TTC549 (cell line): ENCODE measurements around the gene INKA1.
"Not testable (repeated sequence)": the region's sequence is repeated elsewhere in the genome, so short reads cannot be mapped to it uniquely, and the experiment has no call there.

ENCODE experiments used
- FAIRE-seq: peaks from 2 replicates; lab custom pipeline; 2012; peaks lifted over from hg19 to GRCh38; lab: Jason Lieb, UNC

INKA1 gene

DNA sequence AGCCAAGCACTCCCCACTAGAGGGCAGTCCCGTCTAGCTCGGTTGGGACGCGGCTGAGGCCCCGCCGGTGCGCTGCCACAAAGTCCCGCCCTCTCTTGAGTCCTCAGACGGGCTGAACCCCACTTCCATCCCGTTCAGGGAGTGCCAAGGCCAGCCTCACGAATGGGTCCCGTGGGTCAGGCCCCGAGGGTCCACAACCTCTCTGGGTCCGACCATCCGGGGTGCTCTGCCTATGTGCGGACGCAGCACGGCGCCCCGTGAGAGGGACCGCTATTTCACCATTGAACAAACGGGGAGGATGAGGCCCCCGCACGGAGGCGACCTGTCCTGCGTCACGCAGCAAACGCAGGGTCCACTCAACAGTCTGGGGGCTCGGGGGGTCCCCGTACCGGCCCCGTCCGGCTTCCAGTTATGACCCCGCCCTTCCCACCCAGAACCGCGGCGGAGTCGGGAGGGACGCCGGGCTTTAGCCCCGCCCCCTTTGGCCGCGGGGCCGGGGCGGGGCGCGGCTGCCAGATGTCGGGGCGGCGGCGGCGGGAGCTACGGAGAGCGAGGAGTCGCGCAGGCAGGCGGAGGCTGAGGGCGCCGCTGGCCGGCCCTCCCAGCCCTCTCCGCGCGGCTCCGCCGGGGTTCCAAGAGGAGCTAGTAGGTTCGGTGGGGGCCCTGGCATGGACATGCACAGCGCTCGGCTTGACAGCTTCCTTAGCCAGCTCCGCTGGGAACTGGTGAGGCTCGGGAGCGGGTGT lies at the start of gene INKA1:
INKA1 (plus strand) TSS at position 543 of the 746 bp plus-strand sequence; CDS start at position 675, 132 bp downstream.
- no peak for FAIRE-seq

DNA sequence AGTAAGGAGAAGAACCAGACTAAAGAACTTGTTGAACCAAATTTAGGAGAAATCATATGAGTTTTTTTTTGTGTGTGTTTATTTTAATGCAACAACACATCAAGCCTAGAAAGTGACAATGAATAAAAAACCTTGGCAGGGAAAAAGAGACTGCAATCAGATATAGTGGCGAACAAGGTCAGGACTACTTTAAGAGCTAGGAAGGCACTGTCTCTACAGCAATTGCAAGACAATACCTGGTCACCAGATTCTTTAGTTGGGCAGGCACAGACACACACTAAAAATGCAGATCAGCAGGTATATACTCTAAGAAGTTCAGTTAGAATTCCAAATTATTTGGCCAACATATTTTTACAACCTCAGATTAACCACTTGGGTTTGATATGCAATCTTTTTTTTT lies 48.5 kb upstream of the INKA1 start:
- FAIRE-seq = no peak

DNA sequence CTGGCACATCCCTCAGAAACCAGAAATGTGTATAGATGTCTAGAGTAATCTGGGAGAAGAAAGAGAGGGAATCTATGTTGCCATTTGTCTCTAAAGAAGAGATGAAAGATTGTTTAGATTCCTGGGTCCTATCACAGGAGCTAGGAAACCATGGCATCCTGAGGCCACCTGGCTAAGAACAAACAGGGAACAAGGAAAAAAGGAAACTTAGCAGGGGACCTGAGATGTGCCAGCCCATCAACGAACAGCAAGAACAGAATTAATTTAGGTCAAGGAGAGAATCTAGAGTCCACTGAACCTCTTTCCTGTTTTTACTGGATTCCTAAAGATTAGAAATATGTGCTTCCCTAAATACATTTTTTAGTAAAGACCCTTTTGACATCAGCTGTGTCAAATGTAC lies 47.0 kb upstream of the INKA1 start:
- no peak for FAIRE-seq

DNA sequence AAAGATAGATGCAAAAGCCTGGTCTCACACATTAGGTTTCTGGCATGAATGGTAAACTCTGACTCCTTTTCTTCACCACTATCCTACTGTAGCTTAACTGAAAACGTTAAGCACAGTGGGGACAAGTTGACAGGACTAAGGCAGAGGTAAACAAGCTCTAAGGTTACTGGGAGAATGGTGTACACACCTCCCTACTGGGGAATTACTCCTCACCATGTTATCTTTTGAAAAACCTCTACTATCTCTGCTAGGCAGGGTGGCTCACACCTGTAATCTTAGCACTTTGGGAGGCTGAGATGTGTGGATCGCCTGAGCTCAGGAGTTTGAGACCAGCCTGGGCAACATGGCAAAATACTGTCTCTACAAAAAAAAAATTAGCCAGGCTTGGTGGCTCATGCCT lies 45.9 kb upstream of the INKA1 start:
- FAIRE-seq = no peak

DNA sequence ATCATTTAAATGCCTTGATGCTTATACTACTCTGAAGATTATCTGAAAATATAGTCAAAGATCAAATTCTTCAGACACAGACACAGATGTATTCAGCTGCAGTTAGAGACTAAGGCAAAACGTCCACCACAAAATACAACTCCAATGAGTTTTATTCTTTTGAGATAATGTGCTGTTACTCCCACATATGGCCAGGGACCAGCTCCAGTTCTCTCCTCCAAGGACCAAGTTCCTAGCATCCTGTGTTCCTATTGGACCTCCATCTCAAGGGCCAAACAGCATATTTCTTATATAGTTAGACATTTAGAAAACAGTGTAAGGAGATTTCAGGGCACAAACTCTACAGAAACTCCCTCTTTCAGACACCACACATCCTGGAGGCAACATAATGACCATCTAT lies 43.8 kb upstream of the INKA1 start:
- FAIRE-seq = no peak

DNA sequence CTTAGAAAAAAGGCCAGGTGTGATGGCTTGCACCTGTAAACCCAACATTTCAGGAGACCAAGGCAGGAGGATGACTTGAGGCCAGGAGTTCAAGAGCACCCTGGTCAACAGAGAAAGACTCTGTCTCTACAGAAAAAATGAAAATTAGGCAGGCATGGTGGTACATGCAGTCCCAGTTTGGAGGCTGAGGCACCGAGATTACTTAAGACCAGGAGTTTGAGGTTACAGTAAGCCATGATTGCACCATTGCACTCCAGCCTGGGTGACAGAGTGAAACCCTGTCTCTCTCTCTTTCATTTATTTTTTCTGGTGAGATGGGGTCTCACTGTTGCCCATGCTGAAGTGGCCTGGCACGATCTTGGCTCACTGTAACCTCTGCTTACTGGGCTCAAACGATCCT lies 41.4 kb upstream of the INKA1 start:
- FAIRE-seq = no peak

DNA sequence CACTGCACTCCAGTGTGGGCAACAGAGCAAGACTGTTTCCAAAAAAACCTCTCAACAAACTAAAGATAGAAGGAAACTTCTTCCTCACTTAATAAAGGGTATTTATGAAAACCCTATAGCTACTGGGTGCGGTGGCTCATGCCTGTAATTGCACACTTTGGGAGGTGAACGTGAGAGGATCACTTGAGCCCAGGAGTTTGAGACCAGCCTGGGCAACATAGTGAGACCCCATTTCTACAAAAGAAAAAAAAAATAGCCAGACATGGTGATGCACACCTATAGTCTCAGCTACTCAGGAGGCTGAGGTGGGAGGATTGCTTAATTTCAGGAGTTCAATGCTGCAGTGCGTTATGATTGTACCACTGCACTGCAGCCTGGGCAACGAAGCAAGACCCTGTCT lies 39.1 kb upstream of the INKA1 start:
- no peak for FAIRE-seq

DNA sequence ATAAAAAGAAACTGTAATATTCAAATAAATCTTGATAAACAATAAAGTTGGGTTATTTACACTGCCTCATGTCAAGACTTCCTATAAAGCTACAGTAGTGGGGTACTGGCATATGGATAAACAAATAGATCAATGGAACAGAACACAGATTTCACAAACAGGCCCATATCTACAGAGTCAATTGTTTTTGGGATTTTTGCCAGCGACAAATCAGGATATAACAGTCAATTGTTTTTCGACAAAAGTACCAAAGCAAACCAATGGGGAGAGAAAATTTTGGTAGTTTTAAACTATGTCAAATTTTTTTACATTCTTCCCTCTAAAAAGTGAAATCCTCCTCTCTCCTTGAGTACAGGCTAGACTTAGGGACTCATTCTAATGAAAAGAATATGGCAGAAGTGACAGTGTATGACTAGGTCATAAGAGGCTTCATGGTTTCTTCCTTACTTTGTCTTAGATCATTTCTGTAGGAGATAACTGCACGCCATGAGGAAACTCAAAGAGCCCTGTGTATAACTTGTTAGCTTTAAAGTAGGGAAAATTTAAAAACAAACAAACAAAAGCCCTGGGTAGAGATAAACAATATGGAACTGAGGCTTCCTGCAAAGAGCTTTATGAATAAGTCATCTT lies 33.7 kb upstream of the INKA1 start:
- FAIRE-seq = no peak

DNA sequence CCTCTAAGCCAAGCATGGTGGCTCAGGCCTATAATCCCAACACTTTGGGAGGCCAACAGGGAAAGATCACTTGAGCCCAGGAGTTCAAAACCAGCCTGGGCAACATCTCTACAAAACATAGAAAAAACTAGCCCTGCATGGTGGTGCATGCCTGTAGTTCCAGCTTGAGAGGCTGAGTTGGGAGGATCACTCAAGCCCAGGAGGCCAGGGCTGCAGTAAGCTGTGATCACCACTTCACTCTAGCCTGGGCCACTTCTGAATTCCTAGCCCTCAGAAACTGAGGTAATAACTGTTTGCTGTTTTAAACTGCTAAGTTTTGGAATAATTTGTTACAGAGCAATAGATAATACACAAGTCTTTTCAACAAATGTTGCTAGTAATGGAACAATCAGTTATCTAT lies 33.1 kb upstream of the INKA1 start:
- no peak for FAIRE-seq

DNA sequence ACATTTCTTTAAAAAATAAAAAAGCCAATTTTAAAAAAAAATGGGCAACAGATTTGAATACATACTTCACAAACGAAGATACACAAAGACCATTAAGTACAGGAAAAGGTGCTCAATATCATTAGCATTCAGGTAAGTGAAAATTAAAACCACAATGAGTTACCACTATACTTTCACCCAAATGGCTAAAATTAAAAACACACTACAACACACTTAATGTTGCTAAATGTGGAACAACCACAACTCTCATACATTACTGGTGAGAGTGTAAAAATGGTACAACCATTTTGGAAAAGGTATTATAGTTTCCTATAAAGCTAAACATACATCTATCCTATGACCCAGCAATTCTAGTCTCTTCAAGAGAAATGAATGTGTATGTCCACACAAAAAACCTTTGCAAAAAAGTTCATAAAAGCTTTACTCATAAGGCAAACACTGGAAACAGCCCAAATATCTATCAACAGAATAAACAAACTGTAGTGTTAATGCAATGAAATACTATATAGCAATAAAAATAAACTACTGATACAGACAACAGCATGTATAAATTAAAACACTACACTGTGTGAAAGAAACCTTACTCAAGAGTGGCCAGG lies 31.6 kb upstream of the INKA1 start:
- no peak for FAIRE-seq

DNA sequence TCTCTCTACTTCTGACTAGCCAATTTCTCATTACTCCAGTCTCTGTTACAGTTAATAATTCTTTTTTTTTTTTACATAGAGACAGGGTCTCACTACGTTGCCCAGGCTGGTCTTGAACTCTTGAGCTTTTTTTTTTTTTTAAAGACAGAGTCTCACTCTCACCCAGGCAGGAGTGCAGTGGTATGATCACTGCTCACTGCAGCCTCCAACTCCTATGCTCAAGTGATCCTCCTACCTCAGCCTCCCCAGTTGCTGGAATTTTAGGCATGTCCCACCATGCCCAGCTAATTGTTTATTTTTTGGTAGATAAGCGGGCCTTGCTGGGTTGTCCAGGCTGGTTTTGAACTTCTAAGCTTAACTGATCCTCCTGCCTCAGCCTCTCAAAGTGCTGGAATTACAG lies 30.4 kb upstream of the INKA1 start:
- no peak for FAIRE-seq

DNA sequence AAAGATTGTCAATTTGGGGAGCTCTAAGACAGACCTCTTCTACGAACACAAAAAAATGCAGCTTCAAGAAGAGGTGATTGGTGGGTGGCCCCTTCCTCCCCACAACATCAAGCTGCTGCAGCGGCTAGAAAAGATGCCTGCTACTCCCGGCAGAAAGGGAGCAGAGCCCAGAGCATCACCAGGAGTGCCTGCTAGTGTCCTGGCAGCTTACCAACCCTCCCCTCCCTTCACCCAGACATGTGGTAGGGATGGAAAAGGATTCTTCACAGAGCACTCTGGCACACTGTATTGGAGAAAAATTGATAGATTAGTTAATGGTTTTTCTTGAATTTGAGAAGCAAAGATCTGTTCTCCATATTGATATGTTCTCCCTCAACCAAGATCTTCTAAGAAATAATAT lies 27.5 kb upstream of the INKA1 start:
- FAIRE-seq = no peak

DNA sequence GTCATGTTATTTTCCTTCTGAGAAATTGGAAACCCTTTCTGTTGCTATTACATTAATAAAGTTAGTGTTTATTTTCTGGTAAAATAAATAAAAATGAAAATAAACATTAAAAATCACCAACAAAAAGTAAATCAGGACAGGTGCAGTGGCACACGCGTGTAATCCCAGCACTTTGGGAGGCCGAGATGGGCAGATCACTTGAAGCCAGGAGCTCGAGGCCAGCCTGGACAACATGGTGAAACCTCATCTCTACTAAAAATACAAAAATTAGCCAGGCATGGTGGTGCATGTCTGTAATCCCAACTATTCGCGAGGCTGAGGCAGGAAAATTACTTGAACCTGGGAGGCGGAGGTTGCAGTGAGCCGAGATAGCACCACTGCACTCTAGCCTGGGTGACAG lies 27.0 kb upstream of the INKA1 start:
- not testable (repeated sequence) for FAIRE-seq

DNA sequence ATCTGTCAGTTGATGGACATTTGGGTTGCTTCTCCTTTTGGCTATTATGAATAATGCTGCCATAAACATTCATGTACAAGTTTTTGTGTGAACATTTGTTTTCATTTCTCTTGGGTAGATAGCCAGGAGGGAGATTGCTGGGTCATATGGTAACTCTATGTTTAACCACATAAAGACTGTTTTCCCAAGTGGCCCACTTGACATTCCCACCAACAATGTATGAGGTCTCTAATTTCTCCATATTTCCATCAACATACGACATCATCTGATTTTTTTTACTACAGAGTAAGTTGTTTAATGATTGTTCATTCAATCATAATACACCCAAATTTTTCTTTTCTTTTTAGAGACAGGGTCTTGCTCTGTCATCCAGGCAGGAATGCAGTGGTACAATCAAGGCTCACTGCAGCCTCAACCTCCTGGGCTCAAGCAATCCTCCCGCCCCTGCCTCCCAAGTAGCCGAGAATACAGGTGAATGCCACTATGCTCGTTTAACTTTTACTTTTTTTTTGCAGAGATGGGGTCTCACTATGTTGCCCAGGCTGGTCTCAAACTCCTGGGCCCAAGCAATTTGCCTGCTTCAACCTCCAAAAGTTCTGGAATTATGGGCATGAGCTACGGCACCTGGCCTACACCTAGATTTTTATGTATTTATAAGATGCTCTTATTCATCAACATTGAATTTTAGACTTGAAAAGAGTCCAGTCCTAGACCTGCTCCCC lies 23.5 kb upstream of the INKA1 start:
- no peak for FAIRE-seq

DNA sequence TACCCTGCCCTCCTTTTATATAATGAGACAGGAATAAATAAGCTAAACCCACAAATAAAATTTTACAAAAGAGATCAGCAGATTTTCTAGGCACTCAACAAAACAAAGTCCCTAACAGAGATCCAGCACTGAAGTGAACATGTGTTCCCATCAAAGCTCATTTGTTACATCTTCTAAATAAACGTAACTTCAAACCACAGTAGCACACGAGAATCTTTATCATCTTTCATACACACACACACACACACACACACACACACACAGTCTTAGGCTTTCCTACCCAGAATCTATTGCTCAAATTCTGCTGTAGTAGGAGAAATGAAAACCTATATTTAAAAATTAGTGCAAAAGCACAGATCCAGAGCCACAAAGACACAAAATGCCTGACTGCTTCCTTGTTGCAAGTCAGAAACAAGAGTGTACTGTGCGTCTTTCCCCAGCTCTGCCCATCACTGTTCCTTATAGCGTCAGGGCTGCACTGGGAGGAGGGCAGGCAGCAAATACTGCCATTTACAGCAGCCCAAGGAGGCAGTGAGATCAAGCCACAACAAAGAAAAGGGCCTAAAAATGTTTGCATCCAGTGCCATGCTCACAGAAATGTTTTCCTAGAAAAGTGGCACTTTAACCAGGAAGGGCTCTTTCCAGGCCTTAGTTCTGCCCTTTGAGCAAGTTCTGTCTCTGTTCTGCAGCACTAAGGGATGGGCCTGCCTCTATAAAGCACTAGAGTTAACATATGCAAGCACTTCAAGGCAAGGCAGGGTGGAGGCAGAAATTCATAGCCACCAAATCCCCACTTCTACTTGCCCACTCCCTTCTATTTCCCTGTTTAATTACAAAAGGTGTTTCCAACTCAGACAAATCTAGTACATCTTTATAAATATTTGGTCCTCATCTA lies 22.7 kb upstream of the INKA1 start:
- FAIRE-seq = no peak

DNA sequence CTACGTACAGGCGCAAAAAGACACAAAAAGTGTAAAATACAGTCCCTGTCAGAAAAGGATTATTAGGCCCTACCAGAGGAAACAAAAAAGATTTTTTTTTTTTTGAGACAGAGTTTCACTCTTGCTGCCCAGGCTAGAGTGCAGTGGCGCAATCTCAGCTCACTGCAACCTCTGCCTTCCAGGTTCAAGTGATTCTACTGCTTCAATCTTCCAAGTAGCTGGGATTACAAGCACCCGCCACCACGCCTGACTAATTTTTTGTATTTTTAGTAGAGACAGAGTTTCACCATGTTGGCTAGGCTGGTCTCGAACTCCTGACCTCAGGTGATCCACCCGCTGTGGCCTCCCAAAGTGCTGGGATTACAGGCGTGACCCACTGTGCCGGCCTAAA lies 22.1 kb upstream of the INKA1 start:
- not testable (repeated sequence) for FAIRE-seq

DNA sequence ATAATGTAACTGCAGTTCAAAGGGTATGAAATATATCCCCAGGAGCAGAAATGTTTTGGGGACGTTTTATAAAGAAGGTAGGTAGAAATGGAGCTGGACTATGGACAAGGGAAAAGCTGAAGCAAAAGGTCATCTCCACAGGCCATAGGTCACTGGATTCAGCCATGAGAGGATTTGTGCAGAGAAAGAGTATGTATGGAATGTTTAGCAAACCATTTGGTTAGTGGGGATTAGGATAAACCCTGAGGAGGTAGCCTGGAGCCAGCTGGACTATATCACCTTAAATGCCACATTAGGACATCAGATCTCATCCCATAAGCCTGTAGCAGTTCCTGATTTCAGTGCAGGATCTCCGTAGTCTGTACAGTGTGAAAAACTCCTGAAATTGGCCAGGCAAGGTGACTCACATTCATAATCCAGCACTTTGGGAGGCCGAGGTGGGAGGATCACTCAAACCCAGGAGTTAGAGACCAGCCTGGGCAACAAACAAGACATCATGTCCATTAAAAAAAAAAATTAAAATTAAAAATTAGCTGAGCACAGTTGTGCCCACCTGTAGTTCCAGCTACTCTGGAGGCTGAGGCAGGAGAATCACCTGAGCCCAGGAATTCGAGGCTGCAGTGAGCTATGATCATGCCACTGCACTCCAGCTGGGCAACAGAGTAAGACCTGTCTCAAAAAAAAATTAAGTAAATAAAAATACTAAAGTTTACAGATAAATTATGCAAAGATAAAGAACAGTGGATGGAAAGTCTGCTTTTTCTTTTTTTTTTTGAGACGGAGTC lies 21.5 kb upstream of the INKA1 start:
- FAIRE-seq = no peak

DNA sequence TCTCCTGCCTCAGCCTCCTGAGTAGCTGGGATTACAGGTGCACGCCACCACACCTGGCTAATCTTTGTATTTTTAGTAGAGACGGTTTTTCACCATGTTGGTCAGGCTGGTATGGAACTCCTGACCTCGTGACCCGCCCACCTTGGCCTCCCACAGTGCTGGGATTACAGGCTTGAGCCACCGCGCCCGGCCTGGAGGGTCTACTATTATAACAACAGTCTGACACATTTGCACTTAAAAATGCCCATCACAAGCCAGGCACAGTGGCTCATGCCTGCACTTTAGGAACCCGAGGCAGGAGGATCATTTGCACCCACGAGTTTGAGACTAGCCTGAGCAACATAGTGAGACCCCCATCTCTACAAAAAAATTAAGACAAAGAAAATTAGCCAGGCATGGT lies 20.8 kb upstream of the INKA1 start:
- not testable (repeated sequence) for FAIRE-seq

DNA sequence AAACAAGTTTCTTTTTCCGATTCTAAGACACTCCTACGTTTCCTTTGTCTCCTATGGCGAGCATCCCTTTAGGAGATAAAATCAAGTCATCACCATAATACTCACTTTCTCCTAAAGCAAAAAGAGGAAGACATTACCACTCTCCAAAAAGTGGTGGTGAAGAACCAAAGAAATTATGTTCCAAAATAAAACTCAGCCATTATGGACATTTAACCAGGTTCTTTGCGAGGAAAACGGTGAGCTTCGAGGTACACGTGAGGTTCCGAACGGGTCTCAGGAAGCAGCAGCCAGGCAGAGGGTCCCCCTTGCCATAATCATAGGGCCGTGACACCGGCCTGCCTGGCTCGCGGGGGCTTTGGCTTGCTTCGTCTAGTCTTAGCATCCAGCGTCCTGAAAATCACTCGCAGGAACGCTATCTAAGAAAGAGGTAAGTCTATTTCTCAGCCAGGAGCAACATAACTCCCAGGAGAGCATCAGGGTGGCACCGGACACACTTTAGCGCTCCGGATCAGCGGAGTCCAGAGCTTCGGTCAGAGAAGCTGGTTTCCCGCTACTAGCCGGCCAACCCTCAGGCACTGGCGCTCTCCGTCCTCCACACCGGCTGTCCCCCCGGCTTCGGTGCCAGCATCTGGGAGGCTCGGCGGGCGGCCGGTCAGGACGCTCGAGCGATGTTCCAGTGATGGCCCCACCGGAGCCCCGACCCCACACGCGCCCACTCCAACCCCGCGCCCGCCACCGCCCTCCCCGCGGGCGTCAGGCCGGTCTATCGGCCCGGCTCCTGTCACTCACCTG lies 17.3 kb upstream of the INKA1 start:
- no peak for FAIRE-seq
